ENCODE measurements around the gene FOXK2. TPM values are rescaled to one million over a fixed set of nuclear protein-coding genes. Genes with fewer than 3 reads are reported as not detected.
"Not testable (repeated sequence)": the region's sequence is repeated elsewhere in the genome, so short reads cannot be mapped to it uniquely, and the experiment has no call there.

The FOXK2 gene
- total RNA-seq, 1 donor, result 16.1 TPM

GRCh38 chr17:82539076-82539475, 19.5 kb downstream of the FOXK2 start:
- not testable (repeated sequence) for H3K27me3 ChIP-seq (ENCODE audit: insufficient read depth, low read length); H3K4me3 ChIP-seq (ENCODE audit: low read length); H3K9me3 ChIP-seq (ENCODE audit: low read depth, low read length)
- H3K4me1 ChIP-seq (ENCODE audit: insufficient read depth, low read length), result peaks cover 42% of the 10 kb centered on the region

- Histone ChIP-seq H3K27me3 (ENCODE audit: insufficient read depth, low read length) (no peaks in the 10 kb centered on the region), H3K9me3 (ENCODE audit: low read depth, low read length) (no peaks in the 10 kb centered on the region), H3K4me3 (ENCODE audit: low read length) (no peak overlapping the region), H3K4me1 (ENCODE audit: insufficient read depth, low read length) (peaks cover 14% of the 10 kb centered on the region)
These were observed 22.9 kb downstream of the FOXK2 start for GRCh38 chr17:82542439-82542838.

- peaks cover 31% of the 10 kb centered on the region for H3K4me1 ChIP-seq (ENCODE audit: insufficient read depth, low read length)
- H3K4me3 ChIP-seq (ENCODE audit: low read length), result no peak overlapping the region
- H3K9me3 ChIP-seq (ENCODE audit: low read depth, low read length), result no peaks in the 10 kb centered on the region
- no peaks in the 10 kb centered on the region for H3K27me3 ChIP-seq (ENCODE audit: insufficient read depth, low read length)
These were observed 25.0 kb downstream of the FOXK2 start for GRCh38 chr17:82544431-82545070.

DNA sequence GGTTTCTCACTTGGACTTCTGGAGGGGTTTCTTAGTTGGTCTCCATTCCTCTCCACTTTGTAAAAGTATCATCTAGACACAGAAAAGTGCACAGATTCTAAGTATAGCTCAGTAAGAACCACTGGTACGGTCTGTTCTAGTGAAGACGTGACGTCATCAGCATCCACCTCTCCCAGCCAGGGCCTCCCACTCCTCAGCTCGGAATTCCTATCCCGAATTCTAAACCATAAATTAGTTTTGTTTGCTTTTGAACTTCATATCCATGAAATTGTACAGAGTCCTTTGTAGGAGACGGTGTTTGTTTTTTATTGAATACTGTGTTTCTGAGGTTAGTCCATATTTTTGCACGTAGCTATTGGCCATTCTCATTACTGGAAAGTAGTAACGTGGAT, 25.5 kb downstream of the FOXK2 start:
- Histone ChIP-seq H3K4me3 (ENCODE audit: low read length) (no peak overlapping the region), H3K4me1 (ENCODE audit: insufficient read depth, low read length) (peaks cover 32% of the 10 kb centered on the region), H3K9me3 (ENCODE audit: low read depth, low read length) (no peaks in the 10 kb centered on the region), H3K27me3 (ENCODE audit: insufficient read depth, low read length) (no peaks in the 10 kb centered on the region)

DNA sequence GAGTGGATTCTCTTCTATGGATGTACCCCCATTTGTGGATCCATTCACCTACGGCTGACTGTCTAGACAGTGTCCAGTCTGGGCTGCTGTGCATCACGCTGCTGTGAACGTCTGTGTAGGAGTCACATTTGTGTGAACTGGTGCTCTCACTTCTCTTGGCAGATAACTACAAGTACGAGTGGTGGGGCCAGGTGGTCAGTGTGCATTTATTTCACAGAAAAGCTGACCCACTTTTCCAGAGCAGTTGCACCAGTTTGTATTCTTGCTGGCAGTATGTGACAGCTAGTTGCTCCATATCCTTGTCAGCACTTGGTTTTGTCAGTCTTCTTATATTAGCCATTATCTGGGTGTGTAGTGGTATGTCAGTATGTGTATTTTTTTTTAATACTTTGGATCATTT, 28.4 kb downstream of the FOXK2 start:
- H3K4me1 ChIP-seq (ENCODE audit: insufficient read depth, low read length), result peaks cover 37% of the 10 kb centered on the region
- no peaks in the 10 kb centered on the region for H3K27me3 ChIP-seq (ENCODE audit: insufficient read depth, low read length)
- no peaks in the 10 kb centered on the region for H3K9me3 ChIP-seq (ENCODE audit: low read depth, low read length)
- no peak overlapping the region for H3K4me3 ChIP-seq (ENCODE audit: low read length)

GRCh38 chr17:82548681-82549303, 29.3 kb downstream of the FOXK2 start:
- H3K4me1 ChIP-seq (ENCODE audit: insufficient read depth, low read length), result peaks cover 37% of the 10 kb centered on the region
- no peaks in the 10 kb centered on the region for H3K9me3 ChIP-seq (ENCODE audit: low read depth, low read length)
- H3K27me3 ChIP-seq (ENCODE audit: insufficient read depth, low read length), result no peaks in the 10 kb centered on the region
- H3K4me3 ChIP-seq (ENCODE audit: low read length), result no peak overlapping the region

- Histone ChIP-seq H3K4me3 (ENCODE audit: low read length) (no peak overlapping the region), H3K9me3 (ENCODE audit: low read depth, low read length) (no peaks in the 10 kb centered on the region), H3K27me3 (ENCODE audit: insufficient read depth, low read length) (no peaks in the 10 kb centered on the region), H3K4me1 (ENCODE audit: insufficient read depth, low read length) (peaks cover 50% of the 10 kb centered on the region)
These were observed 32.4 kb downstream of the FOXK2 start for GRCh38 chr17:82551779-82552457.

- Histone ChIP-seq H3K9me3 (ENCODE audit: low read depth, low read length) (no peaks in the 10 kb centered on the region), H3K4me1 (ENCODE audit: insufficient read depth, low read length) (peaks cover 49% of the 10 kb centered on the region), H3K27me3 (ENCODE audit: insufficient read depth, low read length) (no peaks in the 10 kb centered on the region), H3K4me3 (ENCODE audit: low read length) (no peak overlapping the region)
These were observed 33.0 kb downstream of the FOXK2 start for GRCh38 chr17:82552580-82552979.

- Histone ChIP-seq H3K27me3 (ENCODE audit: insufficient read depth, low read length) (no peaks in the 10 kb centered on the region), H3K4me3 (ENCODE audit: low read length) (no peak overlapping the region), H3K4me1 (ENCODE audit: insufficient read depth, low read length) (peaks cover 41% of the 10 kb centered on the region), H3K9me3 (ENCODE audit: low read depth, low read length) (no peaks in the 10 kb centered on the region)
These were observed 33.8 kb downstream of the FOXK2 start for GRCh38 chr17:82553210-82553930.

DNA sequence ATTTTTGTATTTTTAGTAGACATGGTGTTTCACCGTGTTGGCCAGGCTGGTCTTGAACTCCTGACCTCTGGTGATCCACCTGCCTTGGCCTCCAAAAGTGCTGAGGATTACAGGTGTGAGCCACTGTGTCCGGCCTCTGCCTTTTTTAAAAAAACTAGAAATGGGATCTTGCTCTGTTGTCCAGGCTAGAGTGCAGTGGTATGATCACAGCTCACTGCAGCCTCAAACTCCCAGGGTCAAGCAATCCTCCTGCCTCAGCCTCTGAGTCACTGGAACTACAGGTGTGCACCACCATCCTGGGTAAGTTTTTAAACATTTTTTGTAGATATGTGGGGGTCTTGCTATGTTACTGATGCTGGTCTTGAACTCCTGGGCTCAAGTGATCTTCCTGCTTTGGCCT, 38.0 kb downstream of the FOXK2 start:
- not testable (repeated sequence) for H3K9me3 ChIP-seq (ENCODE audit: low read depth, low read length); H3K27me3 ChIP-seq (ENCODE audit: insufficient read depth, low read length); H3K4me3 ChIP-seq (ENCODE audit: low read length)
- H3K4me1 ChIP-seq (ENCODE audit: insufficient read depth, low read length), result peaks cover 19% of the 10 kb centered on the region

- Histone ChIP-seq H3K27me3 (ENCODE audit: insufficient read depth, low read length) (no peaks in the 10 kb centered on the region), H3K4me3 (ENCODE audit: low read length) (no peak overlapping the region), H3K9me3 (ENCODE audit: low read depth, low read length) (no peaks in the 10 kb centered on the region), H3K4me1 (ENCODE audit: insufficient read depth, low read length) (peaks cover 12% of the 10 kb centered on the region)
These were observed 40.2 kb downstream of the FOXK2 start for GRCh38 chr17:82559566-82560251.

DNA sequence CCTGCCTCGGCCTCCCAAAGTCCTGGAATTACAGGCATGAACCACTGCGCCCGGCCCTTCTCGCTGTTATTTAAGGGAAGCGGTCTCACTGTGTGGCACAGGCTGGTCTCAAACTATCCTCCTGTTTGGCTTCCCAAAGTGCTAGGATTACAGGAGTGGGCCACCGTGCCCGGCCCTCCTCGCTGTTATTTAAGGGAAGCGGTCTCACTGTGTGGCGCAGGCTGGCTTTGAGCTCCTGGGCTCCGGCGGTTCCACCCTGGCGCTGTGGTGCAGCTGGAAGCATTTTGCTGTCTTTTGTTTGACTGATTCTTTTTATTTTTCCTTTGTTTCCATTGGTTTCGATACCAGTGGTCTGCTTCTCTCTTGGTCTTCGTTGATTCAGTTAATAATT, 40.7 kb downstream of the FOXK2 start:
- H3K27me3 ChIP-seq (ENCODE audit: insufficient read depth, low read length), result no peaks in the 10 kb centered on the region
- H3K9me3 ChIP-seq (ENCODE audit: low read depth, low read length), result no peaks in the 10 kb centered on the region
- H3K4me1 ChIP-seq (ENCODE audit: insufficient read depth, low read length), result peaks cover 7% of the 10 kb centered on the region
- no peak overlapping the region for H3K4me3 ChIP-seq (ENCODE audit: low read length)

GRCh38 chr17:82560802-82561428, 41.4 kb downstream of the FOXK2 start:
- Histone ChIP-seq H3K9me3 (ENCODE audit: low read depth, low read length) (no peaks in the 10 kb centered on the region), H3K27me3 (ENCODE audit: insufficient read depth, low read length) (no peaks in the 10 kb centered on the region), H3K4me1 (ENCODE audit: insufficient read depth, low read length) (peaks cover 6% of the 10 kb centered on the region), H3K4me3 (ENCODE audit: low read length) (no peak overlapping the region)

DNA sequence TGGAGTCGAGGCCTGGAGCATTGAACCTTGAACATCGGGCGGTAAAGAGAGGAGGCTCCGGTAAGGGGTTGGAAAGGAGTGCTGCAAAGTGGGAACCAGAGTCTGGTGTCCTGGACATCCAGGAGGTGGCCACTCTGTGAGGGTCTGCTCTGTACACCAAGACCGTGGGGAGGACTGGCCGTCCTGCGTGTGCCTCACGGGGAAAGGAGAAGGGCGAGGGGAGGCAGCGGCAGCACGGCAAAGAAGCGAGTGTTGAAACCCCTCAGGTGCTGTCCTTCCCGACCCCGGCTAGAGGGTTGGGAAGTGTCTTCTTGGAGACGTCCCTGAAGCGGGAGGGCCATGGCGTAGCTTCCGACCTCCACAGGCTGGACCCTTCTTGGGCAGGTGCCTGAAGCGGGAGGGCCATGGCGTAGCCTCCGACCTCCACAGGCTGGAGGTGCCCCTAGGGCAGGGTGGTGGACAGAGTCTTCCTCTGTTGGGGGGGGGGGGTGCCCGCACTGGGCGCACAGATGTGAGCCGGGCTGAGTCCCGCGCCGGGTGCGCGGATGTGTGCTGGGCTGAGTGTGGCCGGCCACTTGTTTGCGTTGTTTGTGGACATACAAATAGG, 42.0 kb downstream of the FOXK2 start:
- Histone ChIP-seq H3K9me3 (ENCODE audit: low read depth, low read length) (no peaks in the 10 kb centered on the region), H3K27me3 (ENCODE audit: insufficient read depth, low read length) (no peaks in the 10 kb centered on the region), H3K4me1 (ENCODE audit: insufficient read depth, low read length) (peaks cover 6% of the 10 kb centered on the region), H3K4me3 (ENCODE audit: low read length) (no peak overlapping the region)

All from mononuclear cell (primary cell).